GM12865 (cell line): ENCODE data around the gene PLAC1.

ENCODE experiments used
- DNase-seq: peaks from one replicate; pipeline ENCODE4 v3.0.0; 2010; ENCODE audit warnings: low read depth
- H3K4me3 ChIP-seq: 2 replicates; pipeline ENCODE4 v1.5.1; 2011; ENCODE audit warnings: mild to moderate bottlenecking, low read depth, low read length, control low read depth
- TF ChIP-seq, protein P1 (sequence below): IDR thresholded peaks from 2 replicates; pipeline ENCODE4 v1.5.1; 2011; ENCODE audit warnings: low read length, control low read depth, low read depth, inconsistent platforms; ENCODE audit not compliant: insufficient read depth; ENCODE audit errors: missing control alignments

Gene PLAC1

DNA sequence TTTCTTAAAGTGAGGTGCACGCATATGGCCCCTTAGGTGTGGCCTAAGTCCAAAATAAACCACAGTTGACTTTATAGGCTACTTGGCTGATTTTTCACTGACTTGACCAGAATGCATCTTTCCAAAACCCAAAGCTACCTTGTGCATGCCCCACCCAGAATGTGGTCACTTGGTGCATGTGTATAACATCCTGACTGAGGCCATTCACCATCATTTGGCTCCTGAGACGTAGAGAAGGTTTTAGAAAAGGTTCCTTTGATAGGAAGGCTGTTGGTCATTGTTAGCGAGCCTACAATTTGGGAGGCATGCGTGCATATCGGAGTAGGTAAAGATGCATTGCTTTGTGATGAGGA lies 84.6 kb downstream of the PLAC1 start:
- no peak for DNase-seq
- no peak overlapping the region for H3K4me3 ChIP-seq
- TF ChIP-seq, protein P1, sequence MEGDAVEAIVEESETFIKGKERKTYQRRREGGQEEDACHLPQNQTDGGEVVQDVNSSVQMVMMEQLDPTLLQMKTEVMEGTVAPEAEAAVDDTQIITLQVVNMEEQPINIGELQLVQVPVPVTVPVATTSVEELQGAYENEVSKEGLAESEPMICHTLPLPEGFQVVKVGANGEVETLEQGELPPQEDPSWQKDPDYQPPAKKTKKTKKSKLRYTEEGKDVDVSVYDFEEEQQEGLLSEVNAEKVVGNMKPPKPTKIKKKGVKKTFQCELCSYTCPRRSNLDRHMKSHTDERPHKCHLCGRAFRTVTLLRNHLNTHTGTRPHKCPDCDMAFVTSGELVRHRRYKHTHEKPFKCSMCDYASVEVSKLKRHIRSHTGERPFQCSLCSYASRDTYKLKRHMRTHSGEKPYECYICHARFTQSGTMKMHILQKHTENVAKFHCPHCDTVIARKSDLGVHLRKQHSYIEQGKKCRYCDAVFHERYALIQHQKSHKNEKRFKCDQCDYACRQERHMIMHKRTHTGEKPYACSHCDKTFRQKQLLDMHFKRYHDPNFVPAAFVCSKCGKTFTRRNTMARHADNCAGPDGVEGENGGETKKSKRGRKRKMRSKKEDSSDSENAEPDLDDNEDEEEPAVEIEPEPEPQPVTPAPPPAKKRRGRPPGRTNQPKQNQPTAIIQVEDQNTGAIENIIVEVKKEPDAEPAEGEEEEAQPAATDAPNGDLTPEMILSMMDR = no peak

DNA sequence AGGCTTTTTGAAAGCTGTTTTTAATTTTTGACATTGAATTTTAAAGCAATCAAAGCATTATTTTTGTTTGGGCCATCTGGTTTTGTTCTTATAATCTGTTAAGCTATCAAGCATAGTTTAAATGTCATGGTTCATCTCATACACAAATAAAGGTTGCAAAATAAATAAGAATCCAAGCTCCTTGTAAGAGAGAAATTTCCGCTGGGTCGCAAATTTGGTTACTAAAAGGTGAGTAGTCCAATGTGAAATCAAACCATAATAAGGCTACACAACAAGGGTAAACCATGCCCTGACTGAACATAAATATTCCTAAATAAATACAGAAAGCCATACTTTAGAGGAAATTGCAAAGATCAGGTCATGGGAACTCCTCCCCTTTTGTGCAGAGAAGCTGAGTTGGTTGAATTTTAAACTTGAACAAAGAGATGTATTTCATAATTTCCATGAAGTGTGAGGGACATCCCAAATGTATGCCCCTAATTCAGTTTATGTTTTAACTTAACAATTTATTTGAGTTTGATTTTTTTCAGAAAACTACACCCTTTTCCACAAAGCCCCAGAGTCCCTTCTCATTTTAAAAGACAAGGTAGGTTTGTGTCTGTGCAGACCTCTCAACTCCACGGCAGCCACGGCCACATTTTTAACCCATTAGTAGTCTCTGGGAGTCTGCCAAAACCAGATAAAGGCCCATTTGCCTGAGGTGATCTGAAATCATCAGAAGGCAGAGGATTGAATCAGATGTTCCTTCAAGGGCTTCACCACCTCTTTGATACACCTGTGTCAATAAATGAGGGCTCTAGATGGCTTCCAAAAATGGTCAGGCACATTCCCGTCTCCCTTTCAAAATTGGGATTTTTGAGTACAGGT lies 85.2 kb downstream of the PLAC1 start:
- TF ChIP-seq, protein P1 = no peak
- no peak overlapping the region for H3K4me3 ChIP-seq
- DNase-seq = no peak

DNA sequence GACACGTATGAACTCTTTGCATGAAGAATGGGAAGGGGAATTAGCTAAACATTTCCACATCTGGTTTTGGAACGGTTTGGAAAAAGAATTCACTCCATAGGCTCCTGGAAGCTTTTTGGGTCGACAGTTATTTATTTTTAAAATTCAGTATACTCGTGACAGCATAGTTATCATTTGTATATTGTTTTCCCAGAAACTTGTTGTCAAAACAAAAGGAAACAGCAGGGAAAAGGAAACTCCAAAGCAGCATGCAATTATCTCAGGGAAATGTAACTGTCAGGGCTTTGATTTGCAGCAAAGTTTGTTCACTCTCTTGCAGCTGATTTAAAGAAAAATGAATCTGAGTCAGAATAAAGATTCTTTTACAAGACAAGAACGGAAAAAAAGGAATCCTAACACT lies 86.5 kb downstream of the PLAC1 start:
- TF ChIP-seq, protein P1 = no peak
- no peak overlapping the region for H3K4me3 ChIP-seq
- DNase-seq = no peak

DNA sequence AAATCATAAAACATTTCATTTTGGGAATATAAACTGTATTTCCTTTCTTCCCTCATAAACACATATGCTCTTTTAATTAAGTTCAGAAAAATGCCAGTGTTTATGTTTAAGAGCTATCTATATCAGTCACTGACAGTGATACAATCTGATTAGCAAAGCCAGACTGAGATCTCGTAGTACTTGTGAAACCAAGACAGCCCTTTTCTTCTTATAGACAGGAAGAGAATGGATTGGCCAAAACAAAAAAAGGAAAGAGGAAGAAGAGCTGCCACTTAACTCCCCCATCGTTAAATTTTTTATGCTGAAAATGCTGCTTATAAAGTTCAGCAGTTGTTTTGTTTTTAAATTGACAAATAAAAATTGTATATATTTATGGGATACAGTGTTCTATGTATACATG lies 87.4 kb downstream of the PLAC1 start:
- peak; percentile 23 for DNase-seq
- TF ChIP-seq, protein P1 = no peak
- no peak overlapping the region for H3K4me3 ChIP-seq

DNA sequence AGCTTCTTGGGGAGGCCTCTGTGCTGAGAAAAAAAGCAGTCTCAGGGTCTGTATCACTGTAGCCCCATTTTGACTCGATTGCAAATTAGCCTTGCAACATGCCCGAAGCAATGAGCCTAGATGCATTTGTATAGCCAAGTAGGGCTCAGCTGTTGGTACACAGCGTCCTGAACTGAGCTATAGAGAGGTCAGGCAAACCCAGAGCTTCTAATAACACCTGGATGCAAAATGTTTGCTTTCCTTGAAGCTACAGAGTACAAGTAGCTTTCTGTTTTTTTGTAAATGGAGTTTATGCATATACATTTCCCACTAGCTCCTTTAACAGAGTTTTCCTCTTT lies 87.8 kb downstream of the PLAC1 start:
- TF ChIP-seq, protein P1 = no peak
- no peak overlapping the region for H3K4me3 ChIP-seq
- no peak for DNase-seq

DNA sequence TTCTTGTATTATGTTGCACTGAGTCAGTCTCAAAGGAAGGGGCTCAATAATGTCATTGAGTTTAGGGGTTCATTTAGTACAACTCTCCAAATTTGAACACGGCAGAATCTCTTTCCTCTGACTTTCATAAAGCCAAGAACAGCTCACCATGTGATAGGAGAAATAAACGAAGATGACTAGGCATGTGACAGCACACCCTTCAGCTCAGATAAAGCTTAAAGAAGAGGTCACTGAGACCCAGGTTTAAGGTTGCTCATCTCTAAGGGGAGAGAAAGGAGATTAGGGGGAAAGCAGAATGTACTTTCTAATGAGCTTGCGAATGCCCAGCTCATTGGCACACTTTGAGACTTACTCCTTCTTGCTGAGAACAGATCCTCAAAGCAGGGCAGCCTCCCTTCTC lies 89.0 kb downstream of the PLAC1 start:
- DNase-seq = no peak
- TF ChIP-seq, protein P1 = no peak
- no peak overlapping the region for H3K4me3 ChIP-seq
